WTC11 (cell line): ENCODE data around the gene LCNL1.

Experiments used
- ATF3 ChIP-seq: sonication (generic); formaldehyde crosslinking; conservative IDR thresholded peaks from 2 replicates; pipeline ENCODE4 v1.8.1; 2022; ENCODE audit warnings: mild to moderate bottlenecking, missing genetic modification reagents
- CTCF ChIP-seq: fragments of 200-600 bp; IDR thresholded peaks from 2 replicates; pipeline ENCODE4 v1.8.0; 2022; ENCODE audit warnings: antibody characterized with exemption
- IRF2 ChIP-seq: sonication (generic); formaldehyde crosslinking; IDR thresholded peaks from 2 replicates; pipeline ENCODE4 v1.8.0; 2022; ENCODE audit warnings: low read depth, missing genetic modification reagents, borderline replicate concordance
- JUN ChIP-seq: sonication (generic); formaldehyde crosslinking; IDR thresholded peaks from 2 replicates; pipeline ENCODE4 v1.8.0; 2023; ENCODE audit warnings: mild to moderate bottlenecking, missing genetic modification reagents
- NFE2L1 ChIP-seq: sonication (generic); formaldehyde crosslinking; IDR thresholded peaks from 2 replicates; pipeline ENCODE4 v1.8.1; 2023; ENCODE audit warnings: missing genetic modification reagents
- RORB ChIP-seq: fragments of 250-450 bp; sonication (Bioruptor Pico); IDR thresholded peaks from 2 replicates; pipeline ENCODE4 v1.9.0; 2021; ENCODE audit warnings: mild to moderate bottlenecking
- TEAD4 ChIP-seq: sonication (generic); formaldehyde crosslinking; IDR thresholded peaks from 2 replicates; pipeline ENCODE4 v1.8.0; 2022; ENCODE audit warnings: mild to moderate bottlenecking, missing genetic modification reagents
- TF ChIP-seq, protein P1 (sequence below): sonication (generic); formaldehyde crosslinking; IDR thresholded peaks from 2 replicates; pipeline ENCODE4 v1.8.0; 2022; ENCODE audit warnings: mild to moderate bottlenecking, missing genetic modification reagents

- TF ChIP-seq ATF3 (CRISPR knock-in tag): no peak
- TF ChIP-seq CTCF: no peak
- TF ChIP-seq RORB (CRISPR knock-in tag): no peak
- no peak for TF ChIP-seq IRF2 (CRISPR knock-in tag)
- TF ChIP-seq NFE2L1 (CRISPR knock-in tag): no peak
- TF ChIP-seq, protein P1, sequence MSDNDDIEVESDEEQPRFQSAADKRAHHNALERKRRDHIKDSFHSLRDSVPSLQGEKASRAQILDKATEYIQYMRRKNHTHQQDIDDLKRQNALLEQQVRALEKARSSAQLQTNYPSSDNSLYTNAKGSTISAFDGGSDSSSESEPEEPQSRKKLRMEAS (CRISPR knock-in tag): no peak
- no peak for TF ChIP-seq TEAD4 (CRISPR knock-in tag)
- no peak for TF ChIP-seq JUN
Measured at GRCh38 chr9:136945333-136946227, 37.2 kb upstream of the LCNL1 start.
